ENCODE measurements around the gene ANGPTL2.

- TF ChIP-seq RAD21 (conservative IDR thresholded peaks at IDR 0.05 in 1 of 2, IDR thresholded peaks at IDR 0.05 in 1 of 2) (no peak), CTCF (IDR thresholded peaks at IDR 0.05) (no peak), POLR2A (IDR thresholded peaks at IDR 0.05; ENCODE audit: low read length) (no peak), RCOR1 (IDR thresholded peaks at IDR 0.05; ENCODE audit: low read depth, low read length) (no peak), USF2 (IDR thresholded peaks at IDR 0.05) (no peak), EHMT2 (IDR thresholded peaks at IDR 0.05; ENCODE audit: low read depth) (no peak), EP300 (IDR thresholded peaks at IDR 0.05) (no peak), RFX5 (IDR thresholded peaks at IDR 0.05) (no peak), CEBPB (IDR thresholded peaks at IDR 0.05) (no peak), ESRRA (IDR thresholded peaks at IDR 0.05; ENCODE audit: borderline replicate concordance, low read length) (no peak), JUN (IDR thresholded peaks at IDR 0.05) (no peak), POLR2AphosphoS2 (conservative IDR thresholded peaks at IDR 0.05; ENCODE audit: low read length) (no peak)
- TF ChIP-seq, protein P1, sequence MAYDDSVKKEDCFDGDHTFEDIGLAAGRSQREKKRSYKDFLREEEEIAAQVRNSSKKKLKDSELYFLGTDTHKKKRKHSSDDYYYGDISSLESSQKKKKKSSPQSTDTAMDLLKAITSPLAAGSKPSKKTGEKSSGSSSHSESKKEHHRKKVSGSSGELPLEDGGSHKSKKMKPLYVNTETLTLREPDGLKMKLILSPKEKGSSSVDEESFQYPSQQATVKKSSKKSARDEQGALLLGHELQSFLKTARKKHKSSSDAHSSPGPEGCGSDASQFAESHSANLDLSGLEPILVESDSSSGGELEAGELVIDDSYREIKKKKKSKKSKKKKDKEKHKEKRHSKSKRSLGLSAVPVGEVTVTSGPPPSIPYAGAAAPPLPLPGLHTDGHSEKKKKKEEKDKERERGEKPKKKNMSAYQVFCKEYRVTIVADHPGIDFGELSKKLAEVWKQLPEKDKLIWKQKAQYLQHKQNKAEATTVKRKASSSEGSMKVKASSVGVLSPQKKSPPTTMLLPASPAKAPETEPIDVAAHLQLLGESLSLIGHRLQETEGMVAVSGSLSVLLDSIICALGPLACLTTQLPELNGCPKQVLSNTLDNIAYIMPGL (CRISPR knock-in tag; IDR thresholded peaks at IDR 0.05; ENCODE audit: borderline replicate concordance), result no peak
Observed at GRCh38 chr9:127162864-127163365, 40.5 kb upstream of the ANGPTL2 start.

All from A549 (cell line).